HG03066 (cell line): ENCODE measurements around the gene MTCL1.

Experiments used
- ATAC-seq: cut with Tn5 transposase; IDR thresholded peaks from one replicate; pipeline ENCODE4 v1.9.1; 2021; ENCODE audit warnings: low read depth; ENCODE audit not compliant: unreplicated experiment

The MTCL1 gene

DNA sequence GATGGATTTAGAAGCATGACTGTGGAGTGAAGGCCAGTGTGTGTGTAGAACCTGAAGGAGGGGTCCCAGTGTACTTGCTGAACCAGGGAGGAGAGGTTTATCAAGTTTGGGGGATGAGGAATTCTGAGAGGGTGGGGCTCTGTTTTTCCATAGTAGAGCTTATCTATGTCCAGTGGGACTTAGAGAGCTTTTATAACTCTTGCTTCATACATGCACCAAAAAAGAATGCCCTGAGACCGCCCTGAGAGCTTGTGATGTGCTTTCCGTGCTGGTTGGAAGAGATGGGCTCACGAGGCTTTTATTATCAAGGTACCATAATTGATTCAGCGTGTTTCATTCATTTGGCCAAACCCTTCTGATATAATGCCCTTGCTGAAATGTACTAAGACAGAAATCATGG lies 100.2 kb downstream of the MTCL1 start:
- ATAC-seq = no peak

DNA sequence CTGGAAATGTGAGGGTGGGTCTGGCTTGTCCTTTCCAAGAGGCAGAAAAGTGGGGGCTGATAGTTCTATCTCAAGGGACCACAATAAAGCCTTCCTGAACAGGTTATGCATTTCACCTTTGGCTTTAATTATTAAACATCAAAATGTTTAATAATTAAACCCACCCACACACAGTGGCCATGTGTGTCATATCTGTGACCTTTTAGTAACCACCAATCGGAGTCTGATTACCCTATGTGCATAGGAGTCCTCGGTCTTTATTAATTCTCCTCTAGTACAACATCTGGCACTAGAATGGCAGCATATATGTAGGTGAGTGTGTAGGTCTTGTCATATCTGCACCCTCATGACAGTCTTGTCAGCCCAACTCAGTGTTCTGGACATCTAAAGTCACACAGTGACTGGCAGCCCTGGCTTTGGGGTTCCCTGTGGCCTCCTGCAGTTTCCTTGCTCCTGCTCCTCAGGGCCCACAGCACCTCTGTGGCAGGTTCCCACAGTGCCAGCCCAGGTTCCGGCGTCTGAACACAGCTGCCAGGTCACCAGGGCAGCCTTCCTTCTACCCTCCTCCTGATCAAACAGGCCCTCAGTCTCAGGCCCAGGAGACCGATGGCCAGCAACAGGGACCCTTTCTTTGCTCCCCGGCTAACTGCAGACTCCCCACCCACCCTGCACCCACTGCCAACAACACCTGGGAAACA lies 100.9 kb downstream of the MTCL1 start:
- no peak for ATAC-seq

DNA sequence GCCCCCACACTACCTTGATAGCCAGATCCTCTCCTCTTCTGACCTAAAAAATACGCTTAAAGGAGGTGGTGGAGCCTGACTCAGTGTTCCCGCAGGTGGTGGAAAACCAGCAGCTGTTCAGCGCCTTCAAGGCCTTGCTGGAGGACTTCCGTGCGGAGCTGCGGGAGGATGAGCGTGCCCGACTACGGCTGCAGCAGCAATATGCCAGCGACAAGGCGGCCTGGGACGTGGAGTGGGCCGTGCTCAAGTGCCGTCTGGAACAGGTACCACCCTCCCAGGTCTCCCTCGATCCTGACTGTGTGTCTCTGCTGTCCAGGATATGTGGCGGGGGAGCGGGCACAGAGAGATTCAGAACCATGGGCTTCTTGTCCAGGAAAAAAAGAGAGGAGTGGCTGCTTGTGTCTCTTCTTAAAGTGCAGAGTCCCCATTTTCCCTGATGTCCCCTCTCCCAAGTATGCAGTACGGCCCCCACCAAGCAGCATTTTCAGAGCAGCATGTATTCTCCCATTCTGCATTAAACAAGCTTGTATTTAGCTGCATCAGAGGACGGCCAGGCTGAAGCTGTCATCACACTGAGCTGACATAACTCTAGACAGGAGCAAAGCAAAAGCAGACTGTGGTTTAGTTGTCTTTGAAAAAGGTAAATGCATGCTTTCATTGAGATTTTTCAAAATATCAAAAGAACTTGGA lies 101.6 kb downstream of the MTCL1 start:
- ATAC-seq = no peak

DNA sequence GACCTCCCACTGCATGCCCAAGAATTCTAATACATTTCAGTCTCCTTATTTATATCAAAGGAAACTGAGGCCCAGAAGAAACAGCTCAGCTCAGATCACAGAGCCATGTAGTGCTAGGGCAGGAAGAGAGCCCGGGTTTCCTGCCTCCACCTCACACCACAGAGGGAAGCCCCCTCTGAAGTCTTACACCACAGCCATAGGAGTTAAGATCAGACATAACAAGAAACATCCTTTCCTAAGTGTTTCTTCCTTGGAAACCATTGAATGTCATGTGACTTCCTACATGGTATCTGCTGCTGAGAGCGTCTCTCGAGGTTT lies 102.1 kb downstream of the MTCL1 start:
- ATAC-seq = no peak

GRCh38 chr18:8808001-8808400 lies 102.6 kb downstream of the MTCL1 start:
- ATAC-seq = no peak

- no peak for ATAC-seq
These were observed 104.2 kb downstream of the MTCL1 start for GRCh38 chr18:8809514-8809913.

- no peak for ATAC-seq
These were observed 104.8 kb downstream of the MTCL1 start for GRCh38 chr18:8810157-8810556.

- no peak for ATAC-seq
These were observed 105.8 kb downstream of the MTCL1 start for GRCh38 chr18:8811115-8811514.

- ATAC-seq = no peak
These were observed 107.3 kb downstream of the MTCL1 start for GRCh38 chr18:8812631-8813030.

DNA sequence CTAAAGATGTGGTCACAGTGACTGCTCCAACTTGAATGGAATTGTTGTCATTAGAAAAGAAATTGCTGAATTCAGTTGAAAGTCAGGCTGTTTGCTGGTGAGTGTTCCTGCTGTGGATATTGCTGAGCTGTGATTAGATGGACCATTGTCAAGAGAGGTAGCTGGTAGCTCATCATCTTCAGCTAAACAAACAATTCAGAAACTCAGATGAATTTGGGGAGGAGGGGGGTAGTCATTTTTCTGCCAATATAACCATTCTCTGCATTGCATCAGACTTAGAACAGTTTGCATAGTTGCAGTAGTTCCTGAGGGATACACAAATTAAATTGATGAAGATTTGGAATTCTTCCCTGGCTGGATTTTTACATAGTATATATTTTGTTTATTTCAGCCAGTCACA lies 108.3 kb downstream of the MTCL1 start:
- ATAC-seq = no peak

DNA sequence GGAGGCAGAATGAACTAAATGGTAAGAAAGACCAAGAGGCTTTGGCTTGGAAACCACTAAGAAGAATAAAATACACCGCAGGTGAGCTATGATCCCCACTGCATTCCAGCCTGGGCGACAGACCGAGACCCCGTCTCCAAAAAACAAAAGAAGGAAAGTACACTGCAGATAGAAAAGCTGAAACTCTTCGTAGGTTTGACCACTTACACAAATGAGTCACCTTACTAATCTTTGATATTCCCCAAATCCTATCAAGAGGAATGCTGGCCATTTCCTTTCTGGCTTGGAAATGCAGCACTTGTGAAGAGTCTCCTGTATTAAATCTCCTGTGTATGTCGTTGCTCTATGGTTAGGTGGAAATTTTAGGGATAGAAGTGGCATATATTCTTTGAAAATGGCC lies 108.8 kb downstream of the MTCL1 start:
- ATAC-seq = no peak

GRCh38 chr18:8816220-8816619 lies 110.9 kb downstream of the MTCL1 start:
- no peak for ATAC-seq

DNA sequence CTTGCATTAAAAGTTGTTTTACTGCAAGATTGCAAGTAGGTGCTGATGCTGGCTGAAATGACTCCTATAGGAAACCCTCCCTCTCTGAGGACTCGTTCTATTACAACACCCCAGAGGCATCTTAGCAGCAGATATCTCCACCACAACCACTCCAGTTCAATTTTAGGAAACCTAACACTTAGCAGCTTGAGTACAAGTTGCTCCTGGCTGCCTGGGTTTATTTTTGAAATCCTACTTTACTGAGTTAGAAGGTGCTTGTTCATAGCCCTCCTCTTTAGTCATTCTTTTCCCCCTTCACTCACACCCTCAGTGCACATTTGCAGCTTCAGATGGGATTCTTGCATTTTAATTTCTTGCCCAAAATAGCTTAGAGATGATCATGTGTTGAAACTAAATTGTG lies 111.5 kb downstream of the MTCL1 start:
- no peak for ATAC-seq

- no peak for ATAC-seq
These were observed 113.6 kb downstream of the MTCL1 start for GRCh38 chr18:8818982-8819381.

GRCh38 chr18:8820396-8821082 lies 115.2 kb downstream of the MTCL1 start:
- ATAC-seq = no peak

DNA sequence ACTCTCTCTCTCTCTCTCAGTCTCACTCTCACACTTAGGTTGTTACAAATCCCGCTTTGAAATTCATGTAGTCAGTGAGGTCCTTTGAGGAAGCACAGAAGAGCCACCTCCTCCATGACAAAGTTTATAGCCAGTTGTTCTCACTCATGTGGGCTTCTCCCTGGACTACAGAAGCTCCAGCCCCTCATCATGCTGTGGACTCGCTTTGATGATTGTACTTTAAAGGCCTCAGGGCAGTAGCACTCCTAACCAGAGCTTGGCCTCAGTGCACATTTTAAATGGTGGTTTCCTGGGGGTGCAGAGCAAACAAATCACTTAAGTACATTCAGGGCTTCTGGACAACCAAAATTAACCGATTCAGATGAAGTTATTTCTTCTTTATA lies 115.7 kb downstream of the MTCL1 start:
- ATAC-seq = no peak

- no peak for ATAC-seq
These were observed 116.2 kb downstream of the MTCL1 start for GRCh38 chr18:8821531-8821930.

GRCh38 chr18:8822643-8823042 lies 117.3 kb downstream of the MTCL1 start:
- ATAC-seq = no peak

- ATAC-seq = no peak
These were observed 118.2 kb downstream of the MTCL1 start for GRCh38 chr18:8823530-8823929.

DNA sequence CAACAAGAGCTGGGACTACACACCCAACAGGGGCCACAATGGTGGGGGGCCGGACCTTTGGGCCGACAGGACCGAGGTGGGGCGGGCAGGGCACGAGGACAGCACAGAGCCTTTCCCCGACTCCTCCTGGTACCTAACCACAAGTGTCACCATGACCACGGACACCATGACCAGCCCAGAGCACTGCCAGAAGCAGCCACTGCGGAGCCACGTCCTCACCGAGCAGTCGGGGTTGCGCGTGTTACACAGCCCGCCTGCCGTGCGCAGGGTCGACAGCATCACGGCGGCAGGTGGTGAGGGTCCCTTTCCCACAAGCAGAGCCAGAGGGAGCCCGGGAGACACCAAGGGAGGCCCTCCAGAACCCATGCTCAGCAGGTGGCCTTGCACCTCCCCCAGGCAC lies 119.5 kb downstream of the MTCL1 start:
- ATAC-seq = no peak

GRCh38 chr18:8825273-8825672 lies 119.9 kb downstream of the MTCL1 start:
- no peak for ATAC-seq

GRCh38 chr18:8825729-8826375 lies 120.5 kb downstream of the MTCL1 start:
- no peak for ATAC-seq
